ENCODE measurements around the gene NUDT7. TPM values are rescaled to one million over a fixed set of nuclear protein-coding genes. Genes with fewer than 3 reads are reported as not detected.

NUDT7 gene
- total RNA-seq, 1 donor = 9.2 TPM

GRCh38 chr16:77788181-77789084 lies 66.1 kb downstream of the NUDT7 start, which contains the start of gene VAT1L:
Gene VAT1L, plus strand, starts transcription at chr16:77788564. Its CDS starts 119 bp downstream, at chr16:77788683.
- DNase-seq (ENCODE audit: low read depth) = peak; percentile 68
- H3K4me3 ChIP-seq (ENCODE audit: low read depth, low read length) = peak within 1 kb of the TSS; percentile 90
- TF ChIP-seq CTCF (IDR thresholded peaks at IDR 0.05; ENCODE audit: insufficient read depth, low read length) = no peak

GRCh38 chr16:77789085-77790008 lies 67.0 kb downstream of the NUDT7 start:
- no peak for TF ChIP-seq CTCF (IDR thresholded peaks at IDR 0.05; ENCODE audit: insufficient read depth, low read length)
- peak; percentile 27 for DNase-seq (ENCODE audit: low read depth)
- H3K4me3 ChIP-seq (ENCODE audit: low read depth, low read length) = peak overlapping the region; percentile 90

- peak overlapping the region; percentile 90 for H3K4me3 ChIP-seq (ENCODE audit: low read depth, low read length)
- no peak for DNase-seq (ENCODE audit: low read depth)
Observed at GRCh38 chr16:77790009-77790372, 67.7 kb downstream of the NUDT7 start.

GRCh38 chr16:77790912-77791311 lies 68.6 kb downstream of the NUDT7 start:
- TF ChIP-seq CTCF (IDR thresholded peaks at IDR 0.05; ENCODE audit: insufficient read depth, low read length) = no peak
- no peak for DNase-seq (ENCODE audit: low read depth)
- no peak overlapping the region for H3K4me3 ChIP-seq (ENCODE audit: low read depth, low read length)

More at GRCh38 chr16:77790009-77790372, 67.7 kb downstream of the NUDT7 start:
- TF ChIP-seq CTCF (IDR thresholded peaks at IDR 0.05; ENCODE audit: insufficient read depth, low read length) = no peak

Other genes starting within 250 kb of the NUDT7 start
- gene VAT1L, start 66.0 kb downstream of the NUDT7 start, total RNA-seq (ENCODE audit: low replicate concordance) = 4.6 and 12.2 TPM in 2 replicates